ENCODE measurements around the gene ADGRB2. TPM values are rescaled to one million over a fixed set of nuclear protein-coding genes. Genes with fewer than 3 reads are reported as not detected.

Gene ADGRB2
- total RNA-seq, 4 donors from 2014 or later, result 0.18 to 2.1 (median 0.86) TPM

- no peak for DNase-seq
- TF ChIP-seq CTCF (IDR thresholded peaks at IDR 0.05) (no peak), POLR2A (IDR thresholded peaks at IDR 0.05) (no peak)
- no peaks in the 10 kb centered on the region for H3K36me3 ChIP-seq
- WGBS, 2 donors, result 78 to 91% methylated on average over 5 of the region's 5 CpGs
- no peak overlapping the region for H3K4me3 ChIP-seq
- H3K27ac ChIP-seq, result no peak overlapping the region
- H3K4me1 ChIP-seq, result peaks cover 13 to 18% (median 14%) of the 10 kb centered on the region in 3 donors
- intact Hi-C loops (cut with DNase I), result no loop called here
- peaks cover 0 to 78% (median 20%) of the 10 kb centered on the region in 4 donors for H3K27me3 ChIP-seq
- no peaks in the 10 kb centered on the region for H3K9me3 ChIP-seq
Measured at GRCh38 chr1:31776032-31776431, 11.9 kb upstream of the ADGRB2 start.

GRCh38 chr1:31775210-31775999 is 11.3 kb upstream of the ADGRB2 start:
- WGBS, 2 donors, result 67 to 70% methylated on average over 9 to 10 of the region's 10 CpGs

GRCh38 chr1:31774495-31774894 is 10.4 kb upstream of the ADGRB2 start:
- no peaks in the 10 kb centered on the region for H3K9me3 ChIP-seq
- peaks cover 13 to 25% (median 14%) of the 10 kb centered on the region in 3 donors for H3K4me1 ChIP-seq
- TF ChIP-seq POLR2A (IDR thresholded peaks at IDR 0.05) (no peak), CTCF (IDR thresholded peaks at IDR 0.05) (no peak)
- no peak for DNase-seq
- no peak overlapping the region for H3K4me3 ChIP-seq
- H3K27me3 ChIP-seq, result peaks cover 0 to 94% (median 20%) of the 10 kb centered on the region in 4 donors
- no peak overlapping the region for H3K27ac ChIP-seq
- no peaks in the 10 kb centered on the region for H3K36me3 ChIP-seq
- WGBS, 2 donors, result 58 to 73% methylated on average over 3 of the region's 3 CpGs
- intact Hi-C loops (cut with DNase I), result no loop called here

More at GRCh38 chr1:31775210-31775999, 11.3 kb upstream of the ADGRB2 start:
- H3K4me1 ChIP-seq, result peaks cover 13 to 18% (median 14%) of the 10 kb centered on the region in 3 donors
- intact Hi-C loops (cut with DNase I), result no loop called here
- TF ChIP-seq CTCF (IDR thresholded peaks at IDR 0.05), result no peak
- TF ChIP-seq POLR2A (IDR thresholded peaks at IDR 0.05), result no peak
- DNase-seq, result no peak
- H3K4me3 ChIP-seq, result no peak overlapping the region
- no peak overlapping the region for H3K27ac ChIP-seq
- no peaks in the 10 kb centered on the region for H3K36me3 ChIP-seq
- H3K27me3 ChIP-seq, result peaks cover 0 to 85% (median 20%) of the 10 kb centered on the region in 4 donors
- no peaks in the 10 kb centered on the region for H3K9me3 ChIP-seq

- WGBS, 2 donors, result 78 to 89% methylated on average over 5 of the region's 5 CpGs
- H3K9me3 ChIP-seq, result no peaks in the 10 kb centered on the region
Measured at GRCh38 chr1:31773861-31774260, 9.7 kb upstream of the ADGRB2 start.

More at GRCh38 chr1:31773861-31774260, 9.7 kb upstream of the ADGRB2 start:
- Histone ChIP-seq H3K27ac (no peak overlapping the region), H3K36me3 (no peaks in the 10 kb centered on the region), H3K4me1 (peaks cover 13 to 26% (median 14%) of the 10 kb centered on the region in 3 donors), H3K4me3 (no peak overlapping the region), H3K27me3 (peaks cover 0 to 92% (median 20%) of the 10 kb centered on the region in 4 donors)
- intact Hi-C loops (cut with DNase I), result no loop called here
- no peak for DNase-seq
- TF ChIP-seq POLR2A (IDR thresholded peaks at IDR 0.05) (no peak), CTCF (IDR thresholded peaks at IDR 0.05) (no peak)

All from esophagus squamous epithelium (tissue), 5 donors.